Ascending aorta (tissue), 2 donors: Measurements from ENCODE around the gene LMTK2. TPM values are rescaled to one million over a fixed set of nuclear protein-coding genes. Genes with fewer than 3 reads are reported as not detected.

Source experiments
- DNase-seq, 2 donors: peaks; one replicate each; pipeline ENCODE4 v3.0.0-alpha.2; 2019; ENCODE audit warnings: low spot score in 2 of 2
- H3K27ac ChIP-seq, 2 donors: fragments of 200-600 bp; sonication (generic); one replicate each; pipeline ENCODE4 v1.5.1; 2016 to 2017; ENCODE audit warnings: mild to moderate bottlenecking in 1 of 2
- H3K27me3 ChIP-seq: fragments of 200-600 bp; sonication (generic); one replicate; pipeline ENCODE4 v1.5.1; 2017
- H3K36me3 ChIP-seq, 2 donors: fragments of 200-600 bp; sonication (generic); one replicate each; pipeline ENCODE4 v1.5.1; 2016
- H3K4me1 ChIP-seq, 2 donors: fragments of 200-600 bp; sonication (generic); one replicate each; pipeline ENCODE4 v1.5.1; 2016 to 2017; ENCODE audit warnings: mild to moderate bottlenecking in 1 of 2
- H3K4me3 ChIP-seq, 2 donors: fragments of 200-600 bp; sonication (generic); one replicate each; pipeline ENCODE4 v1.5.1; 2016 to 2017; ENCODE audit warnings: mild to moderate bottlenecking in 1 of 2
- H3K9me3 ChIP-seq, 2 donors: fragments of 200-600 bp; sonication (generic); one replicate each; pipeline ENCODE4 v1.5.1; 2016
- CTCF ChIP-seq, 3 experiments: fragments of 200-600 bp in 2 of 3; fragments of 450-650 bp in 1 of 3; sonication (generic) in 2 of 3; IDR thresholded peaks; one replicate each; pipeline ENCODE4 v1.5.1; 2016 to 2019; ENCODE audit warnings: antibody characterized with exemption in 3 of 3, mild to moderate bottlenecking in 1 of 3, moderate library complexity in 1 of 3
- intact Hi-C: fragments of 100-400 bp; cut with DNase I; formaldehyde crosslinking; loops from one replicate; pipeline ENCODE4 v1.15.1; 2023
- total RNA-seq: library from RNA; depleted of rRNA; stranded (reverse); fragments of >200 nt; gene quantifications from one replicate; pipeline ENCODE4 v1.1.0, GENCODE V29; 2016

The LMTK2 gene
- total RNA-seq, 1 donor from 2014 or later = 11.8 TPM

- H3K4me3 ChIP-seq = no peak overlapping the region
- intact Hi-C loops = loop anchor here (5.0 kb wide), 2 partner anchors 67 to 78 kb away; partner anchors contain the start of genes LMTK2 and TECPR1
- H3K36me3 ChIP-seq = no peaks in the 10 kb centered on the region
- TF ChIP-seq CTCF (IDR thresholded peaks at IDR 0.05) = no peak
- peaks cover 0 to 11% of the 10 kb centered on the region in 2 donors for H3K4me1 ChIP-seq
- no peak for DNase-seq
- H3K27me3 ChIP-seq = no peaks in the 10 kb centered on the region
- H3K27ac ChIP-seq = peak overlapping the region in 1 of 2 donors; percentile 85
- no peaks in the 10 kb centered on the region for H3K9me3 ChIP-seq
These were observed 78.4 kb downstream of the LMTK2 start for GRCh38 chr7:98185101-98185500.

DNA sequence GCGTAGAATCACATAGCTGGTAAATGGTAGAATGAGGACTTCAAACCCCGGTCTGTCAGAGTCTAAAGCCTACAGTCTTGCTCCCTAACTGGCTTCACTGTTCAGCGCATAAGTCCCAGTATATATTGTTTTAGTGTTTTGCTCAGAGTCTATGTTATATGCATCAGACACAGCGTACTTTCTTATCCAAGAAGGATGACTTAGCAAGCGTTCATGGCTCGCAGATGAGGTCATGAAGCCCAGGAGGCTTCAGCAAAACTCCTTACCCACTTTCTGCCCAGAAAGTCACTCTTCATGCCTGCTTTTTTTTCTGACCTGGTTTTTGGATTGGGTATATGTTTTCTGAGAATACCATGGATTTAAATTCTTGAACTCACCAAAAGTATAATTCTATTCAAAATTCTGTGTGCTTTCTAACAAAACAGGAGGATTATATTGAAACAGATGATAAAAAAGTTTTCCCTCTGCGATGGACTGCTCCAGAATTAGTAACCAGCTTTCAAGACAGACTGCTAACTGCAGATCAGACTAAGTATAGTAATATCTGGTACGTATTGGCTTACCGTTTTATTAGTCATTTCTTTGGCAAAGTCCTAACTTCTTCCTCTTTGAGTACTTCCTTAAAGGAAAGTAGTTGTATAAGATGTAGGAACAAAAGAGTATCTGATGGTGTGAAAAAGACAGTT, 79.9 kb downstream of the LMTK2 start:
- DNase-seq = no peak
- Histone ChIP-seq H3K27ac (peak overlapping the region; percentile 85 to 92), H3K9me3 (no peaks in the 10 kb centered on the region), H3K4me1 (peaks cover 0 to 11% of the 10 kb centered on the region in 2 donors), H3K4me3 (peak overlapping the region; percentile 20 to 29), H3K27me3 (no peaks in the 10 kb centered on the region), H3K36me3 (peaks cover 3 to 6% of the 10 kb centered on the region in 2 donors)
- TF ChIP-seq CTCF (IDR thresholded peaks at IDR 0.05) = no peak
- intact Hi-C loops = loop anchor here (2.0 to 5.0 kb wide), 3 partner anchors 66 to 94 kb away; partner anchors contain the start of genes BRI3, LMTK2 and TECPR1

DNA sequence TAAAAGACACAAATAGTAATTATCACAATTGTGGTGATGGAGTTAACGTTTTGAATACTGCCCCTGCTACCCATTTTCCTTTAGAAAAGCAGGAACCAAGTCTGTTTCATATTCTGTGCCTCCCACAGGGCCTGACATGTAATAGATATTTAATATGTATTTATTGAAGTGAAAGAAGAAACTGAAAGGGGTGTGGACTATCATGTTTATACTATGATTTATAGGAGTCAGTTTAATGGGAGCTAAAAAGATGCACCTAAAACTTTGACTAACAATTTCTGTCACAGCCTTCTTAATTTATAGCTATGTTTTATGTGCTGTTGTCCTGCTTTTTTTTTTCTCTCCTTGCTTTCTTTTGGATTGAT, 80.5 kb downstream of the LMTK2 start:
- Histone ChIP-seq H3K36me3 (peaks cover 8 to 11% of the 10 kb centered on the region in 2 donors), H3K4me3 (no peak overlapping the region), H3K27me3 (no peaks in the 10 kb centered on the region), H3K27ac (peak overlapping the region; percentile 85 to 92), H3K9me3 (no peaks in the 10 kb centered on the region), H3K4me1 (peaks cover 0 to 11% of the 10 kb centered on the region in 2 donors)
- intact Hi-C loops = loop anchor here (2.0 to 5.0 kb wide), 3 partner anchors 65 to 94 kb away; partner anchors contain the start of genes BRI3, LMTK2 and TECPR1
- no peak for TF ChIP-seq CTCF (IDR thresholded peaks at IDR 0.05)
- DNase-seq = no peak

DNA sequence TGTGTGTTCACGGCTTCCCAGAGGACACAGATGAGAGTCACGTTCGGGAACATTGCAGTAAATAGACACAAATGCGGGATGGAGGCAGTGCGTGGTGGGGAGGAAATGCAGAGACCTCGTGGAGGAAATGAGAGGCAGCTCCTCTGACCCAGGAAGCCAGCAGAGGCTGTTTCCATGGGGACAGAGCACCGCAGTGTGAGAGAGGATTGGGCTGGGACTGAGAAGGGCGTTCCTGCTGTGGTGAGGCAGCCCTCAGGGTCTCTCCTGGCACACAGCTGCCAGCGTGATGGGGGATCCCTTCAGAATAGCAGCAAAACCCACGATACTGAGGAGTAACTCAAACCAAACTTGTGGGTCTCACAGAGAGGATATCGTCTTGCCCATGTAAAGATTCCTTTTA, 82.9 kb downstream of the LMTK2 start:
- H3K27ac ChIP-seq = no peak overlapping the region
- H3K27me3 ChIP-seq = no peaks in the 10 kb centered on the region
- intact Hi-C loops = loop anchor here (5.0 kb wide), 2 partner anchors 63 to 82 kb away; partner anchors contain the start of genes LMTK2 and TECPR1
- DNase-seq = no peak
- no peak overlapping the region for H3K4me3 ChIP-seq
- TF ChIP-seq CTCF (IDR thresholded peaks at IDR 0.05) = no peak
- H3K9me3 ChIP-seq = no peaks in the 10 kb centered on the region
- peaks cover 25 to 35% of the 10 kb centered on the region in 2 donors for H3K36me3 ChIP-seq
- H3K4me1 ChIP-seq = peaks cover 0 to 11% of the 10 kb centered on the region in 2 donors

DNA sequence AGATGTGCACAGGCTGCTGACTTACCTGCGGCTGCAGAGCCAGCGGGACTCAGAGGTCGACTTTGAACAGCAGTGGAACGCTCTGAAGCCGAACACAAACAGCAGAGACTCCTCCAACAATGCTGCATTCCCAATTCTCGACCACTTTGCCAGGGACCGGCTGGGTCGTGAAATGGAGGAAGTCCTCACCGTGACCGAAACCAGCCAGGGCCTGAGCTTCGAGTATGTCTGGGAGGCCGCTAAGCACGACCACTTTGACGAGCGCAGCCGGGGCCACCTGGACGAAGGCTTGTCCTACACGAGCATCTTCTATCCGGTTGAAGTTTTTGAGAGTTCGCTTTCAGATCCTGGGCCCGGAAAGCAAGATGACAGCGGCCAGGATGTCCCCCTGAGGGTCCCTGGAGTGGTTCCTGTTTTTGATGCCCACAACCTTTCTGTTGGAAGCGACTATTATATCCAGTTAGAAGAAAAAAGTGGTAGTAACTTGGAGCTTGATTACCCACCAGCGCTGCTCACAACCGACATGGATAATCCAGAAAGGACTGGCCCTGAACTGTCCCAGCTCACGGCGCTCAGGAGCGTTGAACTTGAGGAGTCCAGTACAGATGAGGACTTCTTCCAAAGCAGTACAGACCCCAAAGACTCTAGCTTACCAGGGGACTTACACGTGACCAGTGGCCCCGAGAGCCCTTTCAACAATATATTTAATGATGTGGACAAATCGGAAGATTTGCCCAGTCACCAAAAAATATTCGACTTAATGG, 85.2 kb downstream of the LMTK2 start:
- Histone ChIP-seq H3K4me1 (peaks cover 0 to 5% of the 10 kb centered on the region in 2 donors), H3K36me3 (peaks cover 25 to 56% of the 10 kb centered on the region in 2 donors), H3K9me3 (no peaks in the 10 kb centered on the region), H3K27ac (no peak overlapping the region), H3K27me3 (no peaks in the 10 kb centered on the region), H3K4me3 (no peak overlapping the region)
- DNase-seq = no peak
- TF ChIP-seq CTCF (IDR thresholded peaks at IDR 0.05) = no peak
- intact Hi-C loops = no loop called here
